NCI-H526 treated with DMSO at 0.1 percent for 48 hours (cell line): ENCODE results near the gene LNPEP.
"Not testable (repeated sequence)": the region's sequence is repeated elsewhere in the genome, so short reads cannot be mapped to it uniquely, and the experiment has no call there.

ENCODE experiments used
- DNase-seq: peaks from one replicate; lab custom pipeline; 2025; lab: John Stamatoyannopoulos, UW

The LNPEP gene

DNA sequence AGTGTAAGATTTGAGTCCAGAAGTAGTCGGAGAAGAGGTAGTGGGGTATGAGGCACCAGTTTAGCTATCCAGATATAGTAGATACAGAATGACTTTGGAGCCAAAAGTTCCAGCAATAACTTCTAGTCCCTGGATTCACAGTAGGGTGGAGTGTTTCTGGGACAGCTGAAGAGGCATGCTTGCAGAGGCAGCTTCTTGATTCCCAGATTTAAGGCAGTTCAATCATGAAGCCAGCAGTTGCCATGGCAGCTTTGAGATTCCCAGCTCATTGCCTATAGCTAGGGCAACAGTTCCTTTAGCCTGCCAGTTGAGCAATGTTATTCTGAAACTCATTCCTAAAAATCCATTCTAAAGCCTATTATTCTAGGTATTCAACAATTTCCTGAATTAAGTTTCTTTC lies 127.4 kb downstream of the LNPEP start:
- no peak for DNase-seq

DNA sequence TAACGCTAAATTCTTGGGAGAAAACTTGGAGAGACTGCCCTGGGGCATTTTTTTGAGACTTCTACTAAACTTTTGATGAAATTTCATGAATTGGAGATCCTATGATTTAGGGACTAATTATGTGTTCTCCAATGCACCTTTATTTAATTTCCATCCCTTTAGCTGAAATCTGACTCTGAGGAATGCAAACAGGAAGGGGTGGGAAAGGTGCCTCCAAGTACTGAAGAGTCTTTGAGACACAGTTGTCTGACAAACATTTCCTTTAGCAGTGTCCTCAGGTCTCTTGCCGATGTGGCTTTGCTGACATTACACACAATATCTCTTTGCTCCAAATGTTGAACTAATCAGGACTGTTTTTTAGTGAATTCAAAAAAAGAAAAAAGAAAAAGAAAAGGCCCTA lies 129.6 kb downstream of the LNPEP start:
- DNase-seq, result no peak

DNA sequence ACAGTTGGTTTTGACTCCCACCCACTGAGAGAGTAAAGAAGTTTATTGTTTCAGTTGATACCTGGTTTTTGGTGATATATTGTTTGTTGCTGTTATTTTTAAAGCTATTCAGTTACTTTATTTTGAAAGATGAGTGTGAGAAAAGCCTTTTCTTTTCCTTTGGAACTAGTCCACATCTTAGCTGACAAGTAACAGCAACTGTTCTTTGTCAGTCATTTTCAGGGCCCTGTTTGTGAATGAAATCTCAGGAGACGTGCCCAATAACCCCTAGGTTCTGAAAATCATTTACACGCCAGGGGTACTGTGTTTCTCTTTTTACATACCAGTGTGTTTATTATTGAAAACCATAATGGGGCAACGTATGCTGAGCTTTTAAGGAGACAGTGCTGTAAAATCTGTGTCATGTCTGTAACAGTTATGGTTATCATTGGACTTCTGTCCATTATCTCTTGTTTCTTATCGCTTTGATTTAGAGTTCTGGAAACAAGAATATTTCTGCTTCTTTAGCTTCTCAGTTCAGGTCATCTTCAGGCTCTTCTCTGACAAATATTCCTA lies 131.5 kb downstream of the LNPEP start:
- no peak for DNase-seq

DNA sequence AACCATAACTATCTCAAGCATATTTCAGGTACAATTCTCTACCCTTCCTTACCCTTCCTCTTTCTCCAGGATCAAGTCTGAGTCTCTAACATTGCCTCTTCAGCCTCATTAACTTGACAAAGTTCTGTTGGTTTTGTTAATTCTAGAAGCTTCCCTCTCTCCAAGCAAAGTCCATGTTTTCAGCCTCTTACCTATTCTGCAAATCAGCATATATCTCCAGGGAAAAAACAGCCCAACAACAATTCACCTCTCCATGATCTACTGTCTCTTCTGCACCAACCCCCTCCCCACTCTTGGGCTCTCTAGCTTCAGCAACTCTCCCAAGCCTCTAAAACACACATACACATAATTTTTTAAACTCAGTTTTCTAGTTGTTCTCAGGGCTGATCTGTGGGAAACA lies 134.4 kb downstream of the LNPEP start:
- DNase-seq, result no peak

DNA sequence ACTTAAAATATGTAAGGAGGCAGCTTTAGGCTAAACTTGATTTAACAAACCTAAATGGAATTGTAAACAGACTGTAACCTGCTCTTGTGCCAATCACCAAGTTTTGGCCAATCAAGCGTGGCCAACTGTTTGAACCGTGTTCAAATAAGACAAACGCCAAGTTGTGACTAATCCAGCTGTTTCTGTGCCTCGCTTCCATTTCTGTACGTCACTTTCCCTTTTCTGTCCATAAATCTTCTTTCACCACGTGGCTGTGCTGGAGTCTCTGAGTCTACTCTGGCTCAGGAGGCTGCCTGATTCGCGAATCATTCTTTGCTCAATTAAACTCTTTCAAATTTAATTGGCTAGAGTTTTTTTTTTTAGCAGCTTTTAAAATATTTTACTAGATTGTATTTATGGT lies 135.2 kb downstream of the LNPEP start:
- no peak for DNase-seq

DNA sequence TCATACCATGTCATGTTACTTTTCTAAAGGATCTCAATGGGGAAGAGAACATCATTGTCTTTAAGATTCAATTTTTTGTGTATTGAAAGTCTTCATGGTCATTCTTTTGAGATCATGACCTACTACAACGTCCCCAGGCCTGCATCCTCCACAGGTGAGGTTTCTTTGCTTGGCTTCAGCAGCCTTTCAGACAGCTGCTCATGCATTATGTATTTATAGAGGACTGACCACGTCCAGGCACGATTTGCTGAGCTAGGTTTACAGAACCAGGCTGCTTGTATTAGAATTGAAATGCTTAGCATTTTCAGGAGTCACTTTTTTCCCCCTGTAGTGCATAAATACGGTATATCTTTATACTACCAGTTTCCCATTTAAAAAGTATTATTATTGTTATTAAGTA lies 136.1 kb downstream of the LNPEP start:
- no peak for DNase-seq

DNA sequence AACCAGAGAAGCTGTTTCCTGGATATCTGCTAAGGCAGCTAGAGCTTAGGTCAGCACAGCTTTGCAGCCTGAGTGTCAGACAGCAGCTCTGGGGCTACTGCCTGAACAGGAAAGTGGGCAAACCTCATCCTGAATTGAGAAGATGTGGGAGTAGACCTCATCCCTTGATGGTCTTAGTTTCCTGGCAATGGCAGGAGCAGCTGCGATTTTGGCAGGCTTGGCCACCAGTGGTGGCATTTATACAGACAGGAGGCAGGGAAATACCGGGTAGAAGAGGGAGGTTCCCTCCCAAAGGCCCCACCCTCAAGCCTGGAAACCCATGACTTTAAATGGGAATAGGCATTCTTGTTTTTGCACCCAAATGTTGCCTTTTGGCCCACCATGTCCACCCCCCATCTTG lies 136.8 kb downstream of the LNPEP start:
- no peak for DNase-seq

DNA sequence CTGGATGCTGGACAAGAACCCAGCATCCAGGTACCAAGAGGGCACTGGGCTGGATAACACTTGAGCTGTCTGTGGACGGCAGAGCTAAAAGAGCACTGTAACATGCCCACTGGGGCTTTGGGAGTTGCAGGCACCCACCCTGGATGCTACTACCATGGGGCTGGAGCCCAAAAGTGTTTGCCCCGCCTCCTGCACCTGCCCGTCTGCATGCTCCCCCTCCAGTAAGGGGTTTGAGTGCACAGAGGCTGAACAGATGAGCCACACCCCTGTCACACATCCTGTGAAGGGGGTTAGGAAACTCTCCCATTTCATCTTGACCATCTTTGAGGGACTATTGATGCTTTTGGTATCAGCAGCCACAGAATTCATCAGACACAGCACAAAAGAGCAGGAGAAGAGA lies 137.5 kb downstream of the LNPEP start:
- no peak for DNase-seq

DNA sequence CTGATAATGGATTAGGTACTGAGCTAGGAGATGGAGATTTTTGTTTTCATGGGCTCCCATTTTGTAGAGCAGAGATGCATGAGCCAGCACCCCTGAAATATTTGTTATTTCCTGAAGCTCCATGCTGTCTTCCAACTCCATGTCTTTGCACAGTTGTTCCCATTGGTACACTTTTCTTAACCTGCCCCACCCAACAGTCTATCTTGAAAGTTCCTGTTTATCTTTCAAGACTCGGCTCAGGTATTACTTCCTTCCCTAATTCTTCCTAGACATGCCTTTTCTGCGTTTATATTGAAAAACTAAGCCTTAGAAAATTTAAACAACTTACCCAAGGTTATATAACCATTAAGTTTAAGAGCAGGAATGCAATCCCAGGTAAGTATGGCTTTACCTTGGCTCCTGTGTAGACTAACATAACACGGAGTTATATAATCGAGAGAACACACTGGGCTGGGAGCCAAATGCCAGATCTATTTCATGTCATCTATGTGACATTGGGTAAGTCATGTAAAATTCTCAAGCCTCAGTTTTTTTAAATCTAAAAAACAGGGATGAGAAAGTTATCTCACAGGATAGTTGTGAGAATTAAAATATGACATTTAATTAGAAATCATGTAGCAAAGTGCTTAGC lies 139.1 kb downstream of the LNPEP start:
- DNase-seq, result no peak

DNA sequence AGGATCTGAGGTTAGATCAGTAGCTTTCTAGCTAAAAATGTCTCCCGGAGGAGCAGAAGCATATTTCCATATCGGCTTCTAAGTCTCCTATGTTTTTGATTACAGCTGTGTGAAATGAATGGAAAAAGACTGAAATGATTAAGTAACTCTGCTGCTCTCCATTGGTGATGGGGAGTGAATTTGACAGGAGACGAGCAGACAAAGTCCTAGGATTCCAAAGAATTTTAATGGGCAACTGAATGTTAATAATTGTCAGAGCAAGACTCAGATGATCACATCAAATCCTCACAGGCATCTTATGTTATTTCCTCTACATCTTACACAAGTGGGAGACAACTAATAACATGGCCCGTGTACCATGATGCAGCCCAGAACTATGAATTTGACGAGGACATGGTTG lies 139.8 kb downstream of the LNPEP start:
- no peak for DNase-seq

DNA sequence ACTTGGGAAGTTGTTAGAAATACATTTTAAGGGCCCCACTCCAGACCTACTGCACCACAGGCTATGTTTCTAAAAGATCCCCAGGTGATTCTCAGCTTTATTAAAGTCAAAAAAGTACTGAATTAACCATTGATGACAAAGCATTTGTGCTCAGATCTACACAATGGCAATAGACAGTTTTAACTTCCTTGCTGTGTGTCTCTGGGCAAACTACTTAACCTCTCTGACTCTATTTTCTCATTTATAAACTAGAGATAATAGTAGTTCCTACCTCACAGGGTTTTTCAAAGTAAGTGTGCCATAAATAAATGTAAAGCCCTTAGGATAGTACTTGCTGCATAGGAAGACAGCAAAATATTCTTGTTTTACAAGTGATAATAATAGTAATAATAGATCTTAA lies 140.2 kb downstream of the LNPEP start:
- no peak for DNase-seq

DNA sequence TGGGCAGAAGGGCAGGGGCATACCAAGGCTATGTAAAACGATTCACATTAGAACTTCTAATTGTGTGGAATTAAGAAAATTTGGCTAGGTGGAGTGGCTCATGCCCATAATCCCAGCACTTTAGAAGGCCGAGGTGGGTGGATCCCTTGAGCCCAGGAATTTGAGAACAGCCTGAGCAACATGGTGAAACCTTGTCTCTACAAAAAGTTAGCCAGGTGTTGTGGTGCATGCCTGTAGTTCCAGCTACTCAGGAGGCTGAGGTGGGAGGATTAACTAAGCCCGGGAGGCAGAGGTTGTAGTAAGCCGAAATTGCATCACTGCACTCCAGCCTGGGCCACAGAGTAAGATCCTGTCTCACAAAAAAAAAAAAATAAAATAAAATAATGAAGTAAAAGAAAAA lies 141.4 kb downstream of the LNPEP start:
- no peak for DNase-seq

DNA sequence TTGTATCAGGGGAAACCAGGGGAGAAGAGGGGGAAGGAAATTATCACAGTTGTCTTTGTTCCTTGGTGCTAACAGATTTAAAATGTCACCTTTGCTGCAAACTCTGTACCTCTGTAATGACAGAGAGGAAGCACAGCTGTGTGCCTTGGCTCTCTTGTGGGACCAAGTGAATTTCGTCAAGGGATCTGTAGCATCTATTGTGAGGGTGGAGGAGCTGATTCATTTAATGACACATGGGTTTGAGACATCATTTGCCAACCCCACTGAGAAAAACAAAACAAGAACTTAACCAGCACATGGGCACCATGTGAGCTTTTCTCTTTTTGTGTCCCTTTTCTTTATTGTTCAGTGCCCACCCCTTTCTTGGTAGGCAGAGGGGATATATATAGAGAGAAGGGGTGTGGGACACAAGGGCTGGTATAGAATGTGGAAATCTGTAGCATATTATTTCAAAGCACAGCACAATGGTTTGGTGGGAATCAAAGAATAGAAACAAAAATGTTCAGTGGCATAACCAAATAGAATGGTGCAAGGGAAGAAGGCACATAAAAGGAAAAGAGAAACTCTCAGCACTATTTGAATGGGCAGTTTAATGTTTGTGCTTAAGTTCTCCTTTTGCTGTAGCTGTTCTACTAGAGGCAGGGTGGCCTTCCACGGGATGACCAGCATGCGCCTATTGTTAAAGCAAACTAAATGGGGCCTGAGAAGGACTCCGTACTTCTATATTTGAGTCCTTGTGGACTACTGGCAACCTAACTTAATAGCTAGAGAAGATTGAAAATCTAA lies 143.3 kb downstream of the LNPEP start:
- no peak for DNase-seq

DNA sequence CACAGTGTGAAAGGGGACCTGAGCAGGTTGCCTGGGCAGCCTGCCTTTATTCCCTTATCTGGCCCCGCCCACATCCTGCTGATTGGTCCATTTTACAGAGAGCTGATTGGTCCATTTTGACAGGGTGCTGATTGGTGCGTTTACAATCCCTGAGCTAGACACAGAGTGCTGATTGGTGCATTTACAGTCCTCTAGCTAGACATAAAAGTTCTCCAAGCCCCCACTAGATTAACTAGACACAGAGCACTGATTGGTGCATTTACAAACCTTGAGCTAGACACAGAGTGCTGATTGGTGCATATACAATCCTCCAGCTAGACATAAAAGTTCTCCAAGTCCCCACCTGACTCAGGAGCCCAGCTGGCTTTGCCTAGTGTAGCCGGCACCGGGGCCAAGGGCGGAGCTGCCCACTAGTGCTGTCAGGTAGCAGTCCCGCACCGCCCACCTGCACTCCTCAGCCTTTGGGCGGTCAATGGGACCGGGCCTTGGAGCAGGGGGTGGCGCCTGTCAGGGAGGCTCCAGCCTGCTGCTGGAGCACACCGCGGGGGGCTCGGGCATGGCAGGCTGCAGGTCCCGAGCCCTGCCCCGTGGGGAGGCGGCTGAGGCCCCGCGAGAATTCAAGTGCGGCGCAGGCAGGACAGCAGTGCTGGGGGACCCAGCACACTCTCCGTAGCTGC lies 149.0 kb downstream of the LNPEP start:
- DNase-seq, result not testable (repeated sequence)

DNA sequence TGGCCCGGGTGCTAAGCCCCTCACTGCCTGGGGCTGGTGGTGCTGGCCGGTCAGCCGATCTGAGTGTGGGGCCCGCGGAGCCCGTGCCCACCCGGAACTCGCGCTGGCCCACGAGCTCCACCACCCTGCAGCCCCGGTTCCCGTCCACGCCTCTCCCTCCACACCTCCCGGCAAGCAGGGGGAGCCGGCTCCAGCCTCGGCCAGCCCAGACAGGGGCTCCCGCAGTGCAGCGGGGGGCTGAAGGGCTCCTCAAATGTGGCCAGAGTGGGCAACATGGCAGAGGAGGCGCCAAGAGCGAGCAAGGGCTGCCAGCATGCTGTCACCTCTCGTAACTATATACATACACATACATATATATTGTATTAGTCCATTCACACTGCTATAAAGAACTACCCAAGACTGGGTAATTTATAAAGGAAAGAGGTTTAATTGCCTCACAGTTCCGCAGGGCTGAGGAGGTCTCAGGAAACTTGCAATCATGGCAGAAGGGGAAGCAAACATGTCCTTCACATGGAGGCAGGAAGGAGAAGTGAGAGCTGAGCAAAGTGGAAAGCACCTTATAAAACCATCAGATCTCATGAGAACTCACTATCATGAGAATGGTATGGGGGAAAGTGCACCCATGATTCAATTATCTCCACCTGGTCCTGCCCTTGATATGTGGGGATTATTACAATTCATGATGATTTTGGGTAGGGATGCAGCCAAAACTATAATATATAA lies 149.7 kb downstream of the LNPEP start:
- DNase-seq, result no peak
